AG09319 (cell line): ENCODE measurements around the gene GRWD1.

ENCODE experiments used
- DNase-seq: peaks from one replicate; pipeline ENCODE4 v3.0.0-alpha.2; 2010; ENCODE audit warnings: low read depth; ENCODE audit errors: extremely low read depth
- CTCF ChIP-seq: IDR thresholded peaks from 2 replicates; pipeline ENCODE4 v1.5.1; 2011; ENCODE audit warnings: low read depth, mild to moderate bottlenecking, inconsistent platforms, low read length, moderate library complexity

The GRWD1 gene

DNA sequence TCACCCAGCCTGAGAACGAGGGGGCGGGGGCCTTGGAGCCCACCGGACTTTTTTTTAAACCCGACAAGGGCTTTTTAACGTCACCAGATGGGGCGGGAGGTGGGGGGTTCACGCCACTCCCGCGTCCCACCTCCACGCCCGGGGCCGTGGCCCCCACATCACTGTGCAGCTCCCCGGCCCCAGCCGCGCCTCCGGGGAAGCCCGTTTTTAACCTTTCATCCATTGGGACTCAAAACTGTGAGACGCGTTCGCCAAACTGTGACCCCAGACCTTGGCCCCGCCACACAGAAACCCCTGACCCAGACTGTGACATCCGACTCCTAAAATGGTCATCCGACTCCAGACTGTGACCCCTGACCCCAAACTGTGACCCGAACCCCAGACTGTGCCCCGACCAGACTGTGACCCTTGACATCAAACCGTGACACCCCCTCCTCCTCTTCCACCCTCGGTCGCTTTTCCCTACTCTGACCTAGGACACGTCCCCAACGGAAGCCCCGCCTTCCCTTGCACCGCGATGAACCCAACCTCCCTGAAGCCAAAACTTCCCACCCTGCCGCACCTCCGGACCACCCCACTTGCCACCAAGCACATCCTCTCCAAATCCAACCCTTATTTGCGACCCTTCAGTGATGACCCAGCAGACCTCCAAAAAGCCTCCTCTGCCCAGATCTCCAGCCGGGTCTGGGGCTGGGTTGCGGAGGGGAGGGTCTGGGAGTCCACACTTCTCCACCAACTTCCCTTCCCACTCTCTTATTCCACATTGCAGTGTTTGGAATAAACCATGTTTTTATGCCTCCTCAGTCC, 1.5 kb upstream of the GRWD1 start:
- DNase-seq: no peak

GRCh38 chr19:48444936-48445200, 915 bp upstream of the GRWD1 start:
- no peak for TF ChIP-seq CTCF
- DNase-seq: no peak

More for the DNA sequence above, 1.5 kb upstream of the GRWD1 start:
- TF ChIP-seq CTCF: no peak

DNA sequence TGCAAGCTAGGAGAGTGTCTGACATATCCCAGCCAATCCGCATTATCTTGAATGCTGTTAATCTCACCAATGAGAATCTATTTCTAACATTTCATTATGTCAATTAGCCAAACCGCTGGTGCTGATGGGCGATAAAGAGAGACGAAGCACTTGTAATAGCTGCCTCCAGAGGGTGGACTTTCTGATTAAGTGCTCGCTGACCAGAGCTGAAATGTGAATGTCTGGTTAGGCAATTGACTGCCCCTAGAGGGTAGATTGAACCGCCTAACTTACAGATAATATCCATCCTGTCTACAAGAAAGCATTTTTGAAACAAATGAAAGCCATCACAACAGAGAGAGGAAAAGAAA, 552 bp upstream of the GRWD1 start:
- peak; percentile 81 for DNase-seq
- TF ChIP-seq CTCF: peak; percentile 78

DNA sequence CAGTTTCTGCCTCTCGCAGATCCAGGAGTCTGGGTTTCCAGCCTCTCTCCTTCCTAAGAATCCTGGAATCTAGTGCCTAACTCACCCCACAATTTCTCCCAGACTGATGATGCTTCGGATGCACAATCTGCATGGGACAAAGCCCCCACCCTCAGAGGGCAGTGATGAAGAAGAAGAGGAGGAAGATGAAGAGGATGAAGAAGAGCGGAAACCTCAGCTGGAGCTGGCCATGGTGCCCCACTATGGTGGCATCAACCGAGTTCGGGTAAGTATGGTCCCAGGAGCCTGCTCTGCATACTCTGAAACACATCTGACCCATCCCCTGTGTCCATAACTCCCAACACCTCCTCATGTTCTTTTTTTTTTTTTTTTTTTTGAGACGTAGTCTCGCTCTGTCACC, 796 bp downstream of the GRWD1 start:
- no peak for TF ChIP-seq CTCF

DNA sequence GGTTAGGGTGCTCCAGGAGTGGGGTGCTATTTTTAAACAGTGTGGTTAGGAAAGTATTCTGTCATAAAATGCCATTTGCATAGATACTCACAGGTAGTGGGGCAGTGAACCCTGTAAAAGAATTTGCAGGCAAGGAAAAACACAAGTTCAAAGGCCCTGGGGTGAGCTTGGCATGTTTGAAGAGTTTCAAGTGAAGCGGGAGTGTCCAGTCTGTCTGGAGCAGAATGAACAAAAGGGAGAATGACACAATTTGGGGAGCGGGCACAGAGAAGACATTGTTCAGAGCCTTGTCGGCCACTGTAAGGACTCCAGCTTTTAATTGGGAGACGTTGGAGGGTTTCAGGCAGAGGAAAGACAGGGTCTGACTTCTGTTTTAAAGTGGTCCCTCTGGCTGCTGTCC, 2.8 kb downstream of the GRWD1 start:
- TF ChIP-seq CTCF: no peak
- no peak for DNase-seq

More for the DNA sequence above, 796 bp downstream of the GRWD1 start:
- no peak for DNase-seq

GRCh38 chr19:48450441-48450840, 4.7 kb downstream of the GRWD1 start:
- no peak for TF ChIP-seq CTCF
- no peak for DNase-seq

DNA sequence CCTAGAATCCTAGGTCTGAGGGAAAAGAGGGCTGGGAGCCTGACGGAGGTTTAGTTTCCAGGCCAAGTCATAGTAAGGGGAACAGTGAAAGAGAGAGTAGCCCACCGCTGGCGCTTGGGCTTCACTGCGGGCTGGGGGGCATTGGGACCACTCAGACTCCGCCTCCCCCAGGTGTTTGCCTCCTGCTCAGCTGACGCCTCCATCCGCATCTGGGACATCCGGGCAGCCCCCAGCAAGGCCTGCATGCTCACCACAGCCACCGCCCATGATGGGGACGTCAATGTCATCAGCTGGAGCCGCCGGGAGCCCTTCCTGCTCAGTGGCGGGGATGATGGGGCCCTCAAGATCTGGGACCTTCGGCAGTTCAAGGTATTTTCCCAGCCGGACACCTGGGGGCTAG, 5.1 kb downstream of the GRWD1 start:
- TF ChIP-seq CTCF: no peak
- DNase-seq: no peak
